T-helper 2 cell (primary cell): ENCODE data around the gene SEMG2.

Source experiments
- DNase-seq, 5 experiments: peaks; one replicate each; pipeline versions ENCODE4 v3.0.0 to v3.0.0-alpha.2; 2012 to 2022
- total RNA-seq, 2 donors: gene quantifications; one replicate each; lab custom pipeline; 2026; lab: John Stamatoyannopoulos, UW

Gene SEMG2
- 0 reads per million in 2 donors for total RNA-seq

DNA sequence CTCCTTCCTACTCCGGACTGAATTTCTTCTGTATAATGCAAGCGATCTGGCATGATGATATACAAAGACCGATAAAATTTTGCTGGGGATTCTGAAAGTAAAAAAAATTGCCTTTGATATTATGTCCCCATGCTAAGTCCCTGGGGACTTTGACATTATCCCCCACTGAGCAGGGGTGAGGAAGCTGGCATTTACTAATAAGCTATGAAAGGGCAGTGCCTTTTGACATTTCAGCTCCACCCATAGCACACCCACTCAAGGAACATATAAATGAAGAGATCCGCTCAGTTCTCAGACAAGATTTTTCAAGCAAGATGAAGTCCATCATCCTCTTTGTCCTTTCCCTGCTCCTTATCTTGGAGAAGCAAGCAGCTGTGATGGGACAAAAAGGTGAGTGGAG lies at the start of gene SEMG2:
SEMG2 (plus strand) TSS at position 298 of the 400 bp plus-strand sequence; CDS start at position 315, 17 bp downstream.
- DNase-seq = no peak

- DNase-seq = no peak
These were observed 47.7 kb upstream of the SEMG2 start for GRCh38 chr20:45173522-45173921.

DNA sequence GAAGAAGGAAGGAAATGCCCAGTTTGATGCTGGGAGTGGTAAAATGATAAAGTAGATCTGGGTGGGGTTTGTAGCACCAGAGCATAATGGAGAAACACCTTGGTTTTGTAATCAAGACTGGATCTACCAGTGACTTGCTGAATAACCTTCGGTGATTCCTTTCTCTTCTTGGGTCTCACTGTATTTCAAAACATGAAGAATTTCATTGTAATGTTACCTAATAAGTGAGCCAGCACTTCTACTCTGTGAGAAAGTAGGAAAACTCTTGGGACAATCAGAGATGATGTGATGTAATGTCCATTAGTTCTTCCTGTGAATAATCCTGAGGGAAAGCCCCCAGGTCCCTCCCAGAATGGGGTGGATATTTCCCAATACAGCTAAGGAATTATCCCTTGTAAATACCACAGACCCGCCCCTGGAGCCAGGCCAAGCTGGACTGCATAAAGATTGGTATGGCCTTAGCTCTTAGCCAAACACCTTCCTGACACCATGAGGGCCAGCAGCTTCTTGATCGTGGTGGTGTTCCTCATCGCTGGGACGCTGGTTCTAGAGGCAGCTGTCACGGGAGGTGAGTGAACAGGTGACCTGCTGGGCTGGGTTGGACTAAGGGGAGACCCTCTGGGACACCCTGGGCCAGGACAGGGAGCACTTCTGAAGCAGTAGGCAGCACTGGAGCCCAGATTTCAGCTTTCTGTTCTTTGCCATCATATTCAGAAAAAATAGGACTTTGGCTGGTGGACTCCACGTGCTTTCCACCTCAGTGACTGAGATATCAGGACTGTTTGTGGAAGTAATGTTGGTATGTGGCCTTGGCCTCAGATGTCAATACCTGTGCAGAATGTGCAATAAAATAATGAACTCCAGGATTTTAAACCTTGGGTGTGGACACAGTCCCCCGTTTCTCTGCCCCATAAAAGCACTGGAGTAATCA lies 46.5 kb upstream of the SEMG2 start, which contains the start of gene PI3:
PI3 (plus strand) TSS at position 469 of the 931 bp plus-strand sequence; CDS start at position 490, 21 bp downstream.
- no peak for DNase-seq

GRCh38 chr20:45176526-45177267 lies 44.5 kb upstream of the SEMG2 start:
- no peak for DNase-seq

GRCh38 chr20:45179166-45179565 lies 42.0 kb upstream of the SEMG2 start:
- DNase-seq = no peak

DNA sequence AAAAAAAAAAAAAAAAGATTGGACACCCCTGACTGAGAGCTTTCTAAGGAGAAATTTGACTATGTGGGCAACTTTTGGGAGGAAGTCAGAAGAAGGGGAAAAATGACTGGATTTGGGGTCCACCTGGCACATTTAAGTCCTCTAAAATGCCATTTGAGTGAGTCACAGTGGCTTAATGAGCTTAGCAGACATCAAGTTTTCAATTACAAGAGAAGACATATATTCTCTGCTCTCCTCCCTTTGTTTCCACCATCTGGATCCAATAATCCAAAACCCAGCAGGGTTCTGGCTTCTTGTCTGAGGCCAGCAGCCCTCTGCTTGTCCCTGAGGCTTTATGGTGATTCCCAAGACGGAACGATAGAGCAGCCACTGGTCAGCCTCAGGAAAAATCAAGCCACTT lies 39.5 kb upstream of the SEMG2 start:
- DNase-seq = no peak

GRCh38 chr20:45183084-45183483 lies 38.1 kb upstream of the SEMG2 start:
- DNase-seq = no peak

- no peak for DNase-seq
These were observed 33.5 kb upstream of the SEMG2 start for GRCh38 chr20:45187693-45188092.

DNA sequence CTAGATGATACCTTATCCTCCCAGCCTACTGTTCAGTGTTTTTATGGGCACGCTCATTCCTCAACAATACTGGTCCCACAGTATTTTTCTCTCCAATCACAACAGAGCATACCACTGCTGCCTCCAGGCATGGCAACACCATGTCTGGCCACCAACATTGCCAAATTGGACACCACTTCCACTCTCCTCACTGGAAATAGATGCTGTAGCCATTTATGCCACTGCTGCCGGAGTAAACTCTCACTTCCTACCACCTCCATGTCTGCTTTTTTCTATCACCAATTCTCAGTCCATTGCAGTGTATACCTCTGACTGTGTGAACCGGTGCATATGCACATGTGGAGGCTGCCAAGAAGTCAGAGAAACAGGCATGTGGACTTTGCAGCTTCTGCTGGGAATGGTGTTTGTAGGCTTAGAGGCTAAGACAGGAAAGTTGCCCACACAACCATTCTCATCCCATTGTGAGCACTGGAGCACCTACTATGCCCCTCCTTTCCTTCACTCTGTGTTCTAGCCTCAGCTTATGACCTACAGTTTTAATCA lies 32.0 kb upstream of the SEMG2 start:
- DNase-seq = no peak

DNA sequence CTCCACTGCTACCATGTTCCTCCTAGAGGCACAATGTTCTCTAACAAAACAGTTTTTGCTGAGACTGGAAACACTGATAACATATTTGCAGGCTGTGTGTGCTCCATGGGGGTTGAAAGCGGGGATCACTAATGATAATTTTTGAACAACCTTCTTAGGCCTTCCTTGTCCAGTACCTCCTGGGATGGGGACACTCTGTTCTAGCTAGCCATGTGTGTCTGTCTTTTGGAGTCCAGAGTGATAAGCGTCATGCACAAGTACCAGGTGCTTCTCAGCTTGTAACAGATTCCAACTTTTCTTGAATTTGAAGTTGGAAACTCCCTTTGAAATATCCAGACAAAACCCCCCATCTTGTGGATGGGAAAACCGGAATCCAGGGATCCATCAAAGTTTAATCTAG lies 31.3 kb upstream of the SEMG2 start:
- DNase-seq = no peak

DNA sequence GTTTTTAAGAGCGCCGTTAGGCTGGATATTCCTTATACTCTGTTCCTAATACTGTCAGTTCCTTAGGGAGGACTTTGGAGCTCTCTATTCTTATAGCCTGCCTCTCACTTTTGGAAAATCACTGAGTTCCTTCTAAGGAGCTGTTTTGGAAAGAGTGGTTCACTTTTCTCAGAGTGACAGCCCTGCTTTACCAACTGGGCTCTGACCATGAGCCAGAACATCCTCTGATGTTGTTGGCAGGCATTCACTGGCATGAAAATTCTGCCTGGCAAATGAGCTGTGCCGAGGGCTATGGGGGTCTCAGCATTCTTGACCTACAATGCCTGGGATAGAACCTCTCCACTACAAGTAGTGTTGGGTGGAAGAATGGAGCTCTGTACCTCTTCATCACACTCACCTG lies 29.2 kb upstream of the SEMG2 start:
- DNase-seq = no peak

- no peak for DNase-seq
These were observed 27.8 kb upstream of the SEMG2 start for GRCh38 chr20:45193331-45193730.

DNA sequence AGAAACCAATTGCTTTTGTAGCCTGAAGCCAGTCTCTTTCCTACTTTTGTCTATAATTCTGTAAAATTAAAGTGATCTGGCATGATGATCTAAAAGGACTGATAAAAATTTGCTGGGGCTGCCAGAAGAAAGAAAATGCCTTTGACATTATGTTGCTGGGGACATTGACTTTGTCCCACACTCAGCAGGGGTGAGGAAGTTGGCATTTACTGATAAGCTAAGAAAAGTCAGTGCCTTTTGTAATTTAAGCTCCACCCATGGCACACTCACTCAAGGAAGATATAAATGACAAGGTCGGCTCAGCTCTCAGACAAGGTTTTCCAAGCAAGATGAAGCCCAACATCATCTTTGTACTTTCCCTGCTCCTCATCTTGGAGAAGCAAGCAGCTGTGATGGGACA lies 14.4 kb upstream of the SEMG2 start, which contains the start of gene SEMG1:
SEMG1 (plus strand) TSS at position 309 of the 400 bp plus-strand sequence; CDS start at position 330, 21 bp downstream.
- no peak for DNase-seq

- DNase-seq = no peak
These were observed 11.2 kb upstream of the SEMG2 start for GRCh38 chr20:45209924-45210323.

- DNase-seq = no peak
These were observed 9.4 kb upstream of the SEMG2 start for GRCh38 chr20:45211569-45212474.

- no peak for DNase-seq
These were observed 8.3 kb upstream of the SEMG2 start for GRCh38 chr20:45212836-45213235.

- DNase-seq = no peak
These were observed 3.0 kb upstream of the SEMG2 start for GRCh38 chr20:45218124-45218523.

GRCh38 chr20:45218636-45219035 lies 2.5 kb upstream of the SEMG2 start:
- no peak for DNase-seq

DNA sequence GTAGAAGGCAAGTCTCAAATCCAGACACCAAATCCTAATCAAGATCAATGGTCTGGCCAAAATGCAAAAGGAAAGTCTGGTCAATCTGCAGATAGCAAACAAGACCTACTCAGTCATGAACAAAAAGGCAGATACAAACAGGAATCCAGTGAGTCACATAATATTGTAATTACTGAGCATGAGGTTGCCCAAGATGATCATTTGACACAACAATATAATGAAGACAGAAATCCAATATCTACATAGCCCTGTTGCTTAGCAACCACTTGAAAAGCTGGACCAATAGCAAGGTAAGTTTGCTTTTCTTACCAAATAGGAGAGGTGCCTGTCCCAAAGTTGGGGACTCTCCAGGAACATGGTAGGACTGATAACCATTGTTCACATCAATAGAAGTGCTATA lies 2.0 kb downstream of the SEMG2 start:
- DNase-seq = no peak

GRCh38 chr20:45226287-45226686 lies 5.1 kb downstream of the SEMG2 start:
- DNase-seq = no peak

- peak in 2 of 5 experiments; percentile 24 to 46 for DNase-seq
These were observed 8.3 kb downstream of the SEMG2 start for GRCh38 chr20:45229264-45230056.
